Occipital lobe (tissue), 2 donors: ENCODE data around the gene IL17RD. TPM values are rescaled to one million over a fixed set of nuclear protein-coding genes. Genes with fewer than 3 reads are reported as not detected.

Experiments
- DNase-seq: peaks from one replicate; lab custom pipeline; 2025; lab: John Stamatoyannopoulos, UW
- total RNA-seq: library from RNA; depleted of rRNA; stranded (reverse); fragments of >200 nt; gene quantifications from one replicate; pipeline ENCODE4 v1.2.3, GENCODE V29; 2014

The IL17RD gene
- total RNA-seq, 1 donor from 2014 or later: 38.1 TPM

GRCh38 chr3:57158813-57159738 is 6.1 kb downstream of the IL17RD start:
- no peak for DNase-seq

GRCh38 chr3:57158325-57158724 is 6.8 kb downstream of the IL17RD start:
- DNase-seq: no peak

- DNase-seq: no peak
Measured at GRCh38 chr3:57157545-57157944, 7.6 kb downstream of the IL17RD start.

GRCh38 chr3:57155310-57155643 is 9.9 kb downstream of the IL17RD start:
- no peak for DNase-seq

GRCh38 chr3:57154470-57155309 is 10.5 kb downstream of the IL17RD start:
- no peak for DNase-seq

- peak; percentile 7 for DNase-seq
Measured at GRCh38 chr3:57152151-57153143, 12.7 kb downstream of the IL17RD start.

GRCh38 chr3:57151749-57152148 is 13.4 kb downstream of the IL17RD start:
- DNase-seq: no peak

GRCh38 chr3:57151021-57151449 is 14.1 kb downstream of the IL17RD start:
- DNase-seq: no peak

GRCh38 chr3:57150113-57150581 is 15.0 kb downstream of the IL17RD start:
- DNase-seq: no peak

- DNase-seq: no peak
Measured at GRCh38 chr3:57147071-57147470, 18.1 kb downstream of the IL17RD start.

- no peak for DNase-seq
Measured at GRCh38 chr3:57145852-57146251, 19.3 kb downstream of the IL17RD start.

GRCh38 chr3:57144952-57145351 is 20.2 kb downstream of the IL17RD start:
- DNase-seq: no peak

- no peak for DNase-seq
Measured at GRCh38 chr3:57143886-57144459, 21.2 kb downstream of the IL17RD start.

GRCh38 chr3:57142411-57142723 is 22.8 kb downstream of the IL17RD start:
- DNase-seq: no peak

- no peak for DNase-seq
Measured at GRCh38 chr3:57141719-57142410, 23.3 kb downstream of the IL17RD start.

GRCh38 chr3:57140894-57141293 is 24.3 kb downstream of the IL17RD start:
- DNase-seq: no peak

GRCh38 chr3:57135964-57136719 is 29.0 kb downstream of the IL17RD start:
- no peak for DNase-seq

GRCh38 chr3:57133157-57133556 is 32.0 kb downstream of the IL17RD start:
- no peak for DNase-seq

GRCh38 chr3:57132674-57133073 is 32.5 kb downstream of the IL17RD start:
- DNase-seq: no peak

- DNase-seq: no peak
Measured at GRCh38 chr3:57131210-57131588, 34.0 kb downstream of the IL17RD start.
